CD4-positive, CD25-positive, alpha-beta regulatory T cell (primary cell): ENCODE results near the gene HOXA10. TPM values are rescaled to one million over a fixed set of nuclear protein-coding genes. Genes with fewer than 3 reads are reported as not detected.

Source experiments
- ATAC-seq, 2 donors: fragments of 150-1000 bp; cut with Tn5 transposase; one replicate each; pipeline ENCODE4 v1.10.0; 2021; ENCODE audit warnings: low read depth in 2 of 2, moderate number of reproducible peaks in 2 of 2, moderate library complexity in 1 of 2
- DNase-seq, 3 donors: peaks; one replicate each; pipeline versions ENCODE4 v3.0.0 to v3.0.0-alpha.2; 2012 to 2022; ENCODE audit warnings: mixed read lengths in 1 of 3
- H3K27ac ChIP-seq: one replicate; pipeline ENCODE4 v1.7.0; 2013; ENCODE audit warnings: mild to moderate bottlenecking, low read length; ENCODE audit not compliant: insufficient read depth, poor library complexity, severe bottlenecking
- H3K27me3 ChIP-seq: one replicate; pipeline ENCODE4 v1.7.0; 2013; ENCODE audit warnings: low read length; ENCODE audit not compliant: control insufficient read depth, insufficient read depth
- H3K36me3 ChIP-seq: one replicate; pipeline ENCODE4 v1.7.0; 2013; ENCODE audit warnings: mild to moderate bottlenecking, low read length, moderate library complexity; ENCODE audit not compliant: control insufficient read depth, insufficient read depth
- H3K4me1 ChIP-seq: 2 replicates; pipeline ENCODE4 v1.7.0; 2013; ENCODE audit warnings: mild to moderate bottlenecking, low read length; ENCODE audit not compliant: insufficient read depth, control insufficient read depth, poor library complexity, severe bottlenecking
- H3K4me3 ChIP-seq: one replicate; pipeline ENCODE4 v1.7.0; 2013; ENCODE audit warnings: low read depth, mild to moderate bottlenecking, low read length, moderate library complexity
- H3K9me3 ChIP-seq, 2 experiments: 1 replicate in 1 of 2; 2 replicates in 1 of 2; pipeline ENCODE4 v1.7.0; 2013; ENCODE audit warnings: low read length in 2 of 2, mild to moderate bottlenecking in 1 of 2, moderate library complexity in 1 of 2; ENCODE audit not compliant: control insufficient read depth in 2 of 2
- H3K27ac Mint-ChIP-seq, 3 donors: one replicate each; pipeline ENCODE4 v1.8.0; 2020 to 2022; ENCODE audit warnings: mild to moderate bottlenecking in 3 of 3, mixed read lengths in 3 of 3, moderate library complexity in 2 of 3
- H3K27me3 Mint-ChIP-seq: one replicate; pipeline ENCODE4 v1.8.0; 2022; ENCODE audit warnings: mild to moderate bottlenecking, mixed read lengths
- H3K36me3 Mint-ChIP-seq: one replicate; pipeline ENCODE4 v1.8.0; 2020; ENCODE audit warnings: mixed read lengths
- H3K4me1 Mint-ChIP-seq, 4 donors: one replicate each; pipeline ENCODE4 v1.8.0; 2020 to 2022; ENCODE audit warnings: mixed read lengths in 4 of 4, mild to moderate bottlenecking in 1 of 4
- H3K4me3 Mint-ChIP-seq, 4 donors: one replicate each; pipeline ENCODE4 v1.8.0; 2020 to 2022; ENCODE audit warnings: mild to moderate bottlenecking in 4 of 4, mixed read lengths in 4 of 4, moderate library complexity in 3 of 4
- H3K9me3 Mint-ChIP-seq, 7 donors: one replicate each; pipeline ENCODE4 v1.8.0; 2020 to 2022; ENCODE audit warnings: mixed read lengths in 7 of 7, mild to moderate bottlenecking in 3 of 7, moderate library complexity in 2 of 7
- polyA plus RNA-seq, 4 donors: library from polyadenylated mRNA; unstranded; fragments of 300-500 nt; fragmentation: Illumina TruSeq; gene quantifications; one replicate each; pipeline ENCODE4 v1.2.3, GENCODE V29; 2021
- total RNA-seq: library from RNA; stranded (reverse); gene quantifications from one replicate; pipeline ENCODE4 v1.2.3, GENCODE V29; 2022

HOXA10 gene
- total and polyA plus RNA-seq, 5 donors from 2014 or later = 0.35 TPM; not detected in 4

GRCh38 chr7:27145165-27145913 is 28.8 kb downstream of the HOXA10 start:
- peaks cover 60% of the 10 kb centered on the region for H3K27me3 Mint-ChIP-seq
- no peaks in the 10 kb centered on the region for H3K36me3 ChIP-seq
- DNase-seq (no peak), ATAC-seq (no peak)
- H3K27ac Mint-ChIP-seq = no peak overlapping the region
- H3K27me3 ChIP-seq = peaks cover 25% of the 10 kb centered on the region
- peaks cover 0 to 13% (median 5%) of the 10 kb centered on the region in 4 donors for H3K4me1 Mint-ChIP-seq
- H3K9me3 ChIP-seq = no peaks in the 10 kb centered on the region
- no peaks in the 10 kb centered on the region for H3K36me3 Mint-ChIP-seq
- no peak overlapping the region for H3K27ac ChIP-seq
- H3K9me3 Mint-ChIP-seq = peaks cover 0 to 2% (median 0%) of the 10 kb centered on the region in 7 donors
- H3K4me1 ChIP-seq = peaks cover 4% of the 10 kb centered on the region
- no peak overlapping the region for H3K4me3 Mint-ChIP-seq
- H3K4me3 ChIP-seq = no peak overlapping the region

GRCh38 chr7:27144781-27145164 is 29.3 kb downstream of the HOXA10 start:
- Mint-ChIP-seq H3K27me3 (peaks cover 59% of the 10 kb centered on the region), H3K27ac (no peak overlapping the region), H3K36me3 (no peaks in the 10 kb centered on the region), H3K4me3 (no peak overlapping the region), H3K9me3 (peaks cover 0 to 2% (median 0%) of the 10 kb centered on the region in 7 donors), H3K4me1 (peaks cover 0 to 11% (median 4%) of the 10 kb centered on the region in 4 donors)
- H3K4me3 ChIP-seq = no peak overlapping the region
- H3K36me3 ChIP-seq = no peaks in the 10 kb centered on the region
- H3K4me1 ChIP-seq = peaks cover 4% of the 10 kb centered on the region
- DNase-seq (no peak), ATAC-seq (no peak)
- H3K9me3 ChIP-seq = no peaks in the 10 kb centered on the region
- no peak overlapping the region for H3K27ac ChIP-seq
- peaks cover 22% of the 10 kb centered on the region for H3K27me3 ChIP-seq

- no peak overlapping the region for H3K27ac ChIP-seq
- peaks cover 4% of the 10 kb centered on the region for H3K4me1 ChIP-seq
- ATAC-seq (no peak), DNase-seq (no peak)
- no peak overlapping the region for H3K4me3 Mint-ChIP-seq
- H3K36me3 Mint-ChIP-seq = no peaks in the 10 kb centered on the region
- peaks cover 0 to 2% (median 0%) of the 10 kb centered on the region in 7 donors for H3K9me3 Mint-ChIP-seq
- H3K4me1 Mint-ChIP-seq = peaks cover 0 to 11% (median 1%) of the 10 kb centered on the region in 4 donors
- no peak overlapping the region for H3K27ac Mint-ChIP-seq
- no peaks in the 10 kb centered on the region for H3K36me3 ChIP-seq
- no peak overlapping the region for H3K4me3 ChIP-seq
- H3K27me3 Mint-ChIP-seq = peaks cover 53% of the 10 kb centered on the region
- no peaks in the 10 kb centered on the region for H3K9me3 ChIP-seq
- H3K27me3 ChIP-seq = peaks cover 19% of the 10 kb centered on the region
Measured at GRCh38 chr7:27143950-27144780, 30.0 kb downstream of the HOXA10 start.

- no peaks in the 10 kb centered on the region for H3K36me3 Mint-ChIP-seq
- peak in 1 of 2 donors; percentile 34 for ATAC-seq
- H3K4me1 Mint-ChIP-seq = peaks cover 0 to 8% (median 1%) of the 10 kb centered on the region in 4 donors
- no peak within 1 kb of the TSS for H3K27ac Mint-ChIP-seq
- no peak within 1 kb of the TSS for H3K4me3 ChIP-seq
- peaks cover 12% of the 10 kb centered on the region for H3K27me3 ChIP-seq
- DNase-seq = no peak
- H3K4me1 ChIP-seq = peaks cover 4% of the 10 kb centered on the region
- H3K27me3 Mint-ChIP-seq = peaks cover 51% of the 10 kb centered on the region
- no peaks in the 10 kb centered on the region for H3K36me3 ChIP-seq
- no peak within 1 kb of the TSS for H3K27ac ChIP-seq
- H3K9me3 ChIP-seq = no peaks in the 10 kb centered on the region
- H3K9me3 Mint-ChIP-seq = peaks cover 0 to 2% (median 0%) of the 10 kb centered on the region in 7 donors
- H3K4me3 Mint-ChIP-seq = peak within 1 kb of the TSS in 1 of 4 donors; percentile 46
Measured at GRCh38 chr7:27143023-27143949, 30.8 kb downstream of the HOXA10 start, which contains the start of gene HOXA5. TSS of gene HOXA5 (minus strand) at chr7:27143681. CDS start at chr7:27143607, 74 bp downstream.

GRCh38 chr7:27142580-27143022 is 31.5 kb downstream of the HOXA10 start:
- Histone ChIP-seq H3K27me3 (peaks cover 14% of the 10 kb centered on the region), H3K4me1 (no peaks in the 10 kb centered on the region), H3K36me3 (no peaks in the 10 kb centered on the region), H3K27ac (no peak overlapping the region), H3K9me3 (no peaks in the 10 kb centered on the region), H3K4me3 (no peak overlapping the region)
- ATAC-seq (no peak), DNase-seq (no peak)
- peaks cover 51% of the 10 kb centered on the region for H3K27me3 Mint-ChIP-seq
- peak overlapping the region in 1 of 4 donors; percentile 46 for H3K4me3 Mint-ChIP-seq
- no peaks in the 10 kb centered on the region for H3K36me3 Mint-ChIP-seq
- H3K9me3 Mint-ChIP-seq = peaks cover 0 to 2% (median 0%) of the 10 kb centered on the region in 7 donors
- H3K27ac Mint-ChIP-seq = no peak overlapping the region
- H3K4me1 Mint-ChIP-seq = peaks cover 0 to 5% (median 0%) of the 10 kb centered on the region in 4 donors

- peaks cover 0 to 2% (median 0%) of the 10 kb centered on the region in 7 donors for H3K9me3 Mint-ChIP-seq
- ATAC-seq (no peak), DNase-seq (no peak)
- H3K36me3 ChIP-seq = no peaks in the 10 kb centered on the region
- peaks cover 51% of the 10 kb centered on the region for H3K27me3 Mint-ChIP-seq
- no peaks in the 10 kb centered on the region for H3K4me1 ChIP-seq
- H3K36me3 Mint-ChIP-seq = no peaks in the 10 kb centered on the region
- no peaks in the 10 kb centered on the region for H3K9me3 ChIP-seq
- peaks cover 0 to 1% (median 0%) of the 10 kb centered on the region in 4 donors for H3K4me1 Mint-ChIP-seq
- H3K27ac ChIP-seq = no peak overlapping the region
- no peak overlapping the region for H3K27ac Mint-ChIP-seq
- peaks cover 16% of the 10 kb centered on the region for H3K27me3 ChIP-seq
- no peak overlapping the region for H3K4me3 ChIP-seq
- H3K4me3 Mint-ChIP-seq = no peak overlapping the region
Measured at GRCh38 chr7:27141923-27142579, 32.1 kb downstream of the HOXA10 start.
